Testis (tissue), 2 donors: ENCODE results near the gene ZNF440.

ENCODE experiments used
- CTCF ChIP-seq, 3 experiments: fragments of 450-650 bp in 2 of 3; fragments of 200-600 bp in 1 of 3; sonication (generic) in 1 of 3; IDR thresholded peaks; one replicate each; pipeline ENCODE4 v1.5.1; 2016 to 2019; ENCODE audit warnings: antibody characterized with exemption in 3 of 3, mild to moderate bottlenecking in 2 of 3, moderate library complexity in 1 of 3
- POLR2A ChIP-seq: fragments of 450-650 bp; IDR thresholded peaks from one replicate; pipeline ENCODE4 v1.6.1; 2017; ENCODE audit warnings: antibody characterized with exemption, mild to moderate bottlenecking, moderate library complexity

GRCh38 chr19:11780431-11781020 is 33.5 kb upstream of the ZNF440 start:
- TF ChIP-seq CTCF (IDR thresholded peaks at IDR 0.05) (no peak), POLR2A (no peak)
